ENCODE measurements around the gene MPPED1.

MPPED1 gene

GRCh38 chr22:43471606-43472135, 59.9 kb downstream of the MPPED1 start:
- no peak for DNase-seq (ENCODE audit: low spot score)
- no peak for TF ChIP-seq CTCF (conservative IDR thresholded peaks at IDR 0.05; ENCODE audit: low read depth)
- ChIA-PET POLR2A (ENCODE audit: low non-redundant PET) (no interaction called here), CTCF (no interaction called here)
- no peak overlapping the region for H3K27ac ChIP-seq

- H3K27ac ChIP-seq, result no peak overlapping the region
- ChIA-PET POLR2A (ENCODE audit: low non-redundant PET) (no interaction called here), CTCF (no interaction called here)
- no peak for TF ChIP-seq CTCF (conservative IDR thresholded peaks at IDR 0.05; ENCODE audit: low read depth)
- no peak for DNase-seq (ENCODE audit: low spot score)
Measured at GRCh38 chr22:43473031-43473430, 61.2 kb downstream of the MPPED1 start.

DNA sequence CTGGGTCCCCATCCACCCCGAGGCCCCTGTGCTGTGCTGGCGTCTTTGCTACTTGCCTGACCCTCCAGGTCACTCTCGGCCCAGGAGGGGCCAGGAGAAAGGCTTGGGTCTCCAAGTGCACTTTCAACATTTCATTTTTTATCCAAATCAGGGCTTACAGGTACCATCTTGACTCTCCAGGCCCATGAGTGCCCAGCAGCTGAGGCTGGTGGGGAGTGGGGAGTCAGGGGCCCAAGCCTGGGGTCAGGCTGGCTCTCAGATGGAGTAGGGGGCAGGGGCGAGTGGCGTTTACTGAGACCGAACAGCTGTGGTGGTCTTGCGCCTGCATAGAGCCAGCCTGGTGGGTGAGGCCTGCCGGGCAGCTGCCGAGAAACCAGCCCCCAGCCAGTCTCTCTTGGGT, 61.6 kb downstream of the MPPED1 start:
- CTCF ChIA-PET, result no interaction called here
- POLR2A ChIA-PET (ENCODE audit: low non-redundant PET), result no interaction called here
- TF ChIP-seq CTCF (conservative IDR thresholded peaks at IDR 0.05; ENCODE audit: low read depth), result no peak
- H3K27ac ChIP-seq, result no peak overlapping the region
- no peak for DNase-seq (ENCODE audit: low spot score)

DNA sequence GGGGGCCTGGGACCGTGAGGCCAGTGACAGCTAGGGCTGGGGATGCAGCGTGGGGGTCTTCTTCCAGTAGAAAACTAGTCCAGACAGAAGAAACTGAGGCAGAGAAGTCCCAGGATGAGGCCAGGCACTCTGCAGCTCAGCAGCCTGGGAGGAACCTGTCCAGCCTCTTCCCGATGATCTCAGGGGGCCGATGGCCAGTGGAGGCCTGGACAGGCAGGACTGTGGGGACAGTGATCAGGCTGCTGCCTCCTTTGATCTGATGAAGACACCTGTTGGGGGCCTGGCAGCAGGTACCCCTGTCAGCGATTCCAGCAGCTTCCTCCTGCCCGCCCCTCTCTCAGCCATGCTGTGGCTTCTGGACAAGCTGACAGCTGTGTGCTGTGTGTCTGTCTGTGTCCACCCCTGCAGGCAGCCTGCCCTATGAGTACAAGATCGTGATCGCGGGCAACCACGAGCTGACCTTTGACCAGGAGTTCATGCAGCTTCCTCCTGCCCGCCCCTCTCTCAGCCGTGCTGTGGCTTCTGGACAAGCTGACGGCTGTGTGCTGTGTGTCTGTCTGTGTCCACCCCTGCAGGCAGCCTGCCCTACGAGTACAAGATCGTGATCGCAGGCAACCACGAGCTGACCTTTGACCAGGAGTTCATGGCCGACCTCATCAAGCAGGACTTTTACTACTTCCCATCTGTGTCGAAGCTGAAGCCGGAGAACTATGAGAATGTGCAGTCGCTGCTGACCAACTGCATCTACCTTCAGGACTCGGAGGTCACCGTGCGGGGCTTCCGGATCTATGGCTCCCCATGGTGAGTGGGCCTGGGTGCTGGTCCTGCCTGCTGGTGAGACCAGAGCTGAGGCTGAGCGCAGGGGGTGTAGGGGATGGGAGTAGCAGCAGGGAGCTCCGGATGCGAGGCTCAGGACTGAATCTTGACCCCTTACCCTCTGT, 62.6 kb downstream of the MPPED1 start:
- no peak overlapping the region for H3K27ac ChIP-seq
- POLR2A ChIA-PET (ENCODE audit: low non-redundant PET), result no interaction called here
- DNase-seq (ENCODE audit: low spot score), result no peak
- CTCF ChIA-PET, result no interaction called here
- no peak for TF ChIP-seq CTCF (conservative IDR thresholded peaks at IDR 0.05; ENCODE audit: low read depth)

DNA sequence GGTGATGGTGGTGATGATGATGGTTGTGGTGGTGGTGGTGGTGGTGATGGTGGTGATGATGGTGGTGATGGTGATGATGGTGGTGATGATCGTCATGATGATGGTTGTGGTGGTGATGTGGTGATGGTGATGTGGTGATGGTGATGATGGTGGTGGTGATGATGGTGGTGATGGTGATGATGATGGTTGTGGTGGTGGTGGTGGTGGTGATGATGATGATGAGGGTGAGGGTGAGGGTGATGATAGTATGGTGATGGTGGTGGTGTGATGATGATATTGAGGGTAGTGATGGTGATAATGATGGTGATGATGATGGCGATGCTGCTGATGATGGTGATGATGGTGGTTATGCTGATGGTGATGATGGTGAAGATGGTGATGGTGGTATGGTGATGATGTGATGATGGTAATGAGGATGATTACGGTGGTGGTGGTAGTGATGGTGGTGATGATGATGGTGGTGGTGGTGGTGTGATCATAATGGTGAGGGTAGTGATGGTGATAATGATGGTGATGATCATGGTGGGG, 63.8 kb downstream of the MPPED1 start:
- H3K27ac ChIP-seq, result no peak overlapping the region
- no peak for TF ChIP-seq CTCF (conservative IDR thresholded peaks at IDR 0.05; ENCODE audit: low read depth)
- DNase-seq (ENCODE audit: low spot score), result no peak
- ChIA-PET CTCF (no interaction called here), POLR2A (ENCODE audit: low non-redundant PET) (no interaction called here)

DNA sequence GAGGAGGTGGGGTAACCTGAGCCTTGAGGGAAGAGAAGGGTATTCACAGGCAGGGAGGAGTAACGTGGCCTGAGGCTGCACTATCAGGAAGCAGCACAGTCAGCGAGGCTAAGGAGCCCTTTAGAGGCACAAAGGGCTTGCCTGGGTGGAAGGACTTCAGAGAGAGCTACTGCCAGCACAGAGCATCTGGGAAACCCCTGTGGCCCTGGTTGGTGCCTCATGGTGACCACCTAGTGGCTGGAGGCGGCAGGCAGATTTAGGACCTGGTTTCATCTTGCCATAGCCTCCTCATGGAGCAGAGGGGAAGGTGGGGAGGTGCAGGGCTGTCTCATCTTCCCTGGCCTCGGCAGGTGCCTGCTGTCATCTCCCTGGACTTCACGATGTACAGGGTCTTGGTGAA, 64.5 kb downstream of the MPPED1 start:
- DNase-seq (ENCODE audit: low spot score), result no peak
- ChIA-PET CTCF (no interaction called here), POLR2A (ENCODE audit: low non-redundant PET) (no interaction called here)
- no peak for TF ChIP-seq CTCF (conservative IDR thresholded peaks at IDR 0.05; ENCODE audit: low read depth)
- no peak overlapping the region for H3K27ac ChIP-seq
